Measurements from ENCODE around the gene ADK. TPM values are rescaled to one million over a fixed set of nuclear protein-coding genes. Genes with fewer than 3 reads are reported as not detected.

Gene ADK
- total RNA-seq, 1 donor from 2014 or later, result 31.9 TPM

DNA sequence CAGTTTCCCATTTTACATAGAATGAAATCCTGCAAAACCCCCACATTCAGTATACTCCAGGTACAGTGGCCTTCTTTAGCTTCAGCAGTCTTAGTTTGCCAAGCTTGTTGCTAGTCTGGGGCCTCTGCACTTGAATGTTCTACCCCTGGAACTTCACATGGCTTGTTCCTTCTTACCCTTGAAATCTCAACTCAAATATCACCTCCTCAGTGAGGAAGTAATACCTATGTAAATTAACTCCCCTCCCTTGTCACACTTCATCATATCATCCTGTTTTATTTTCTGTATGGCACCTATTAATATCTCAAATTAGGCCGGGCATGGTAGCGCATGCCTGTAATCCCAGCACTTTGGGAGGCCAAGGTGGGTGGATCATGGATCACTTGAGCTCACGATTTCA lies 511.6 kb downstream of the ADK start:
- H3K36me3 Mint-ChIP-seq (ENCODE audit: low read depth), result peaks cover 5% of the 10 kb centered on the region
- no peak overlapping the region for H3K27ac Mint-ChIP-seq (ENCODE audit: unreplicated experiment)

DNA sequence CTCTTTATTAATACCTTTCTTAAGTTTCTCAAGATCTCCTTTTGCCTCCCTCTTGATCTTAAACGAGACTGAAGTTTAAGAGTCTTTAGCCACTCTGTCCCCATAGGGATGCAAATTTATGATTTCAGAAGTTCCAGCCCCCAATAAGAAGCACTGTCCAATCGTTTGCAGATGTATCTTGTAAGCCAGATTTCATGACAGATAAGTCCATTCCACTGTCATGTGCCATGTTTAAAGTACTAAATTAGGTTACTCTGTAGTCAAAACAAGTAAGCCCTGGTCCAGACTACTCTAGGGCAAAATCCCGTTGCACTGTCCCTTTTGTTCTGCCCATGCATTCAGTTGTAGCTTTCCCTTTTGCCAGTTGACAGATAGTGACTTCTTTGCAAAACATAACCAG lies 518.2 kb downstream of the ADK start:
- DNase-seq (ENCODE audit: low spot score), result no peak
- TF ChIP-seq, protein P1, sequence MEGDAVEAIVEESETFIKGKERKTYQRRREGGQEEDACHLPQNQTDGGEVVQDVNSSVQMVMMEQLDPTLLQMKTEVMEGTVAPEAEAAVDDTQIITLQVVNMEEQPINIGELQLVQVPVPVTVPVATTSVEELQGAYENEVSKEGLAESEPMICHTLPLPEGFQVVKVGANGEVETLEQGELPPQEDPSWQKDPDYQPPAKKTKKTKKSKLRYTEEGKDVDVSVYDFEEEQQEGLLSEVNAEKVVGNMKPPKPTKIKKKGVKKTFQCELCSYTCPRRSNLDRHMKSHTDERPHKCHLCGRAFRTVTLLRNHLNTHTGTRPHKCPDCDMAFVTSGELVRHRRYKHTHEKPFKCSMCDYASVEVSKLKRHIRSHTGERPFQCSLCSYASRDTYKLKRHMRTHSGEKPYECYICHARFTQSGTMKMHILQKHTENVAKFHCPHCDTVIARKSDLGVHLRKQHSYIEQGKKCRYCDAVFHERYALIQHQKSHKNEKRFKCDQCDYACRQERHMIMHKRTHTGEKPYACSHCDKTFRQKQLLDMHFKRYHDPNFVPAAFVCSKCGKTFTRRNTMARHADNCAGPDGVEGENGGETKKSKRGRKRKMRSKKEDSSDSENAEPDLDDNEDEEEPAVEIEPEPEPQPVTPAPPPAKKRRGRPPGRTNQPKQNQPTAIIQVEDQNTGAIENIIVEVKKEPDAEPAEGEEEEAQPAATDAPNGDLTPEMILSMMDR (IDR thresholded peaks at IDR 0.05), result no peak
- H3K27ac Mint-ChIP-seq (ENCODE audit: unreplicated experiment), result no peak overlapping the region

More for the DNA sequence above, 511.6 kb downstream of the ADK start:
- Mint-ChIP-seq H3K4me3 (ENCODE audit: unreplicated experiment) (no peak overlapping the region), H3K9me3 (ENCODE audit: low read depth) (no peaks in the 10 kb centered on the region), H3K27me3 (ENCODE audit: low read depth) (no peaks in the 10 kb centered on the region), H3K4me1 (ENCODE audit: low read depth) (no peaks in the 10 kb centered on the region)
- no peak for DNase-seq (ENCODE audit: low spot score)
- TF ChIP-seq, protein P1 (IDR thresholded peaks at IDR 0.05), result no peak

DNA sequence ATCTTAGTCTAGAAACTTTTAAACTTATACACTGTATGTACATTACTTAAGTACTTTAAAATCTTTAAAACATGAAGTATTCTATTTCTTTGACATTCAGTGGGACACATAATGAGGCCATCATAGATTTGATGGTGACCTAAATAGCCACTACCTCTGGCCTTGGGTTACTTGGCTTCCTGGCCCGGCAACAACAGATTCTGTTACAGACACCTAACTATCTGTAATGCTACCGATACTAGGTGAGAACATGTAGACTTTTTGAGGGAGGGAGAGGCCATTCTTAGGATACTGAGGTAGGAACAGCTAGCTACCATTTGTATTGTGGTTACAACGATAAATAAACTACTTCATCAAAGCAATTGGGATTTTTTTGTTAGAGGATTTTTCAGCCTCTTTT lies 520.7 kb downstream of the ADK start:
- peaks cover 6% of the 10 kb centered on the region for H3K36me3 Mint-ChIP-seq (ENCODE audit: low read depth)
- no peak overlapping the region for H3K4me3 Mint-ChIP-seq (ENCODE audit: unreplicated experiment)
- H3K4me1 Mint-ChIP-seq (ENCODE audit: low read depth), result no peaks in the 10 kb centered on the region
- no peaks in the 10 kb centered on the region for H3K9me3 Mint-ChIP-seq (ENCODE audit: low read depth)
- no peaks in the 10 kb centered on the region for H3K27me3 Mint-ChIP-seq (ENCODE audit: low read depth)
- DNase-seq (ENCODE audit: low spot score), result no peak
- no peak overlapping the region for H3K27ac Mint-ChIP-seq (ENCODE audit: unreplicated experiment)
- TF ChIP-seq, protein P1 (IDR thresholded peaks at IDR 0.05), result no peak

More for the DNA sequence above, 518.2 kb downstream of the ADK start:
- no peaks in the 10 kb centered on the region for H3K9me3 Mint-ChIP-seq (ENCODE audit: low read depth)
- peaks cover 6% of the 10 kb centered on the region for H3K36me3 Mint-ChIP-seq (ENCODE audit: low read depth)
- no peaks in the 10 kb centered on the region for H3K27me3 Mint-ChIP-seq (ENCODE audit: low read depth)
- no peaks in the 10 kb centered on the region for H3K4me1 Mint-ChIP-seq (ENCODE audit: low read depth)
- H3K4me3 Mint-ChIP-seq (ENCODE audit: unreplicated experiment), result no peak overlapping the region

DNA sequence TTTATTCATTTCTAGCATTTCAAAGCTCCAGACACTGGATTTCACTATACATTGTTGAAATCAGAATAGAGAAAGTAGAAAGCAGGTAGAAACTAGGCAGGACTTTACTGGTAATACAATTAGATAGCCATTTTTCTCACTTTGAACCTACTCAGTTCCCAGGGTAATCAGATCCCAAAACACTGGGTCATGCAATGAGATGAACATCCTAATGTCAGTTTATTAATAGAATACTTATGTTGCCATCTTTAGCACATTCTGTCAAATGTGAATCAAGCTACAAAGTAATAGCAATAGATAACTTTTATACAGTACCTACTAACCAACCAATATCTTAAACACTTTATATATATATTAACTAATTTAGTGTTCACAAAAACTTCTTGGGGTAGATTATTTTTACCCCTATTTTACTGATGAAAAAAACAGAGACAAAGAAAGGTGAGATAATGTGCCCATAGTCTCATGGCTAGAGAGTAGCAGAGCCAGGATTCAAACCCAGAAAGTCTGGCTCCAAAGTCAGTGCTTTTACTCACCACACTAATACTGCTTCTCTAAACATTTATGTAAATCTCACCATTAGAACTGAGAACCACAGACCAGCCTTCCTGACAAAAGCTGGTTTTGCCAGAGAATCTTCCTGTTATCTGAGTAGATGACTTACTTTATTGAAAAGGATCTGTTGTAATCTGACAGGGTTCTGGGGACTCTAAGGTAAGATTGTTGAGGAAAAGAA lies 521.6 kb downstream of the ADK start:
- Mint-ChIP-seq H3K27me3 (ENCODE audit: low read depth) (no peaks in the 10 kb centered on the region), H3K36me3 (ENCODE audit: low read depth) (peaks cover 10% of the 10 kb centered on the region), H3K27ac (ENCODE audit: unreplicated experiment) (no peak overlapping the region), H3K4me3 (ENCODE audit: unreplicated experiment) (no peak overlapping the region), H3K9me3 (ENCODE audit: low read depth) (no peaks in the 10 kb centered on the region), H3K4me1 (ENCODE audit: low read depth) (no peaks in the 10 kb centered on the region)
- TF ChIP-seq, protein P1 (IDR thresholded peaks at IDR 0.05), result no peak
- no peak for DNase-seq (ENCODE audit: low spot score)

DNA sequence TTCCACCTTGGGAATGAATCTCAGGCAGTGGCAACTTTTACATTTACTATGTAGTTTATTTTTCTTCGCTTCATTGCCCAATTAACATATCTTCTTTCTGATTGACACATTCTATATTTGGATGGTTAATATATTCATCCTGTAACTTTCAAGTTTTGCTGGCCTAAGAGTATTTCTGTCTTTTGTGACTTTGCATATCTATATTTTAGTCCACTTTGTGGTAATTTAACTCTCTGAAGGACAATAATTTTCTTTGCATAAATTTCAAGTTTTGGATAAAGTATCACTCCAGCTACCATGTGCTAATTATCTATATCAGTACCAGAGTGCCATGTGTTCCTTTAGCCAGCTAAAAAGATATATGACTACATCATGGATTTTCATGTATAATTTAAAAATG lies 523.9 kb downstream of the ADK start:
- Mint-ChIP-seq H3K4me3 (ENCODE audit: unreplicated experiment) (no peak overlapping the region), H3K36me3 (ENCODE audit: low read depth) (peaks cover 10% of the 10 kb centered on the region), H3K27ac (ENCODE audit: unreplicated experiment) (no peak overlapping the region), H3K4me1 (ENCODE audit: low read depth) (no peaks in the 10 kb centered on the region), H3K27me3 (ENCODE audit: low read depth) (no peaks in the 10 kb centered on the region), H3K9me3 (ENCODE audit: low read depth) (no peaks in the 10 kb centered on the region)
- no peak for DNase-seq (ENCODE audit: low spot score)
- TF ChIP-seq, protein P1 (IDR thresholded peaks at IDR 0.05), result no peak

All from chondrocyte (in vitro differentiated cells).